ENCODE results near the gene MSI1.

Gene MSI1

DNA sequence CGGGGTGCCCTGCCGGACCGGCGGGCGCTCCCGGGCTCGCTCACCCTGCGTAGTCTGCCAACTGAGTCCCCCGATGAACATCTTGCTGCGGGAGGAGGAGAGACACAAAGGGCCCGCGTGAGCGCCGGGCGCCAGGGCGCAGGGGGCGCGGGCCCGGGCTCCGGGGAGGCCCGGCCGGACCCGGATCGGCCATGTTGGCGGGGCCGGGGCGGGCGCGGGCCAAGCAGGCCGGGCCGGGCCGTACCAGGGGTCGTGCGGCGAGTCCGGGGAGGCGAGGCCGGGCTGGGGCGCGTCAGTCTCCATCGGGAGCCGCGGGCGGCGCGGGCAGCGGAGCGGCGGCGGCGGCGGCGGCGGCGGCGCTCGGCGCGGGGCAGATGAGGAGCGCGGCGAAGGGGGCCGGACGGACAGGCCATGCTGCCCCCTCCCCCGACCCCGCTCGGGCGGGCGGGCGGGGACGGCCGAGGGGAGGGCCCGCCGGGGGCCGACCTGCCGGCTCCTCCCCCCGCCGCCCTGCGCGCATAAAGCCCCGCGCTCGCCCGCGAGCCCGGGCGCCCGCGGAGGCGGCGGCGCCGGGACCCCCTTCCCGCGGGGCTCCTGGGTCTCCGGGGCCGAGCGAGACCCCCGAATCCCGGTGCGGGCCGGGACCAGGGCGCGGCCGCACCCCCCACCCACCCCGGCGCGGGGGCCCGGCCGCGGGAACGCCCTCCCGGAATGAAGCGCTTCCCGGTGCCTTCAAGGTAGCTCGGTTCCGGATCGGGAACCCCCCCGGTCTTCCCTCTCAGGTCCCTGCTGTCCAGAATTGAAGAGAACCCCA, at the start of gene MSI1:
Gene MSI1 (minus strand): TSS at position 376 of the 814 bp plus-strand sequence. CDS start 73 bp downstream, at position 303.
- Mint-ChIP-seq H3K4me3 (peak within 1 kb of the TSS; percentile 69), H3K27ac (no peak within 1 kb of the TSS), H3K4me1 (ENCODE audit: low read depth) (peaks cover 8% of the 10 kb centered on the region), H3K9me3 (no peaks in the 10 kb centered on the region), H3K36me3 (ENCODE audit: low read depth) (no peaks in the 10 kb centered on the region), H3K27me3 (ENCODE audit: low read depth) (peaks cover 75% of the 10 kb centered on the region)
- no peak for DNase-seq (ENCODE audit: low spot score)

DNA sequence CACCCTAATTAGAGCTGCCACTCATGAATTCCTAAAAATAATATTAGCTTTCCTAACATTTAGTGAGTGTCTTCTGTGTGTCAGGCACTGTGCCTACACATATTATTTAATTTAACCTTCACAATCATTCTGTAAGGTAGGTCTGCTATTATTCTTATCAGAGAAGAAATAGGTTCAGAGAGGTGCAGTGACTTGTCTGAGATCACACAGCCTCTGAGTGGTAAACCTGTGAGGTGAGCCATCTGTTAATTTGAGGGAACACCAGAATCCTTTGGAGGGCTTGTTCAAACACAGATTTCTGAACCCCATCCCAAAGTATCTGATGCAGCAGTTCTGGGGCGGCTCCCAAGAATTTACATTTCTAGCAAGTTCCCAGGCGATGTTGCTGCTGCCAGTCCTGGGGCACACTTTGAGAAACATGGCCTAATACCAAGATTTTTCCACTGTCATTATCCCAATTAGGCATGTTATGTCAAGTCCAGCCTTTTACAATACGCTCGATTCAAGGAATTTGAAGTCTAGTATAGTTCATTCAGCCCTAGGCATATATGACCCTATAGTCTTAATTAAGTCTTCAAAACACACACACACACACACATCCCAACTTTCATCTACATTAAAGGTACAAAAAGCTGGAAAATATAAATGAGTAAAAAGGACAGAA, 49.1 kb upstream of the MSI1 start:
- Mint-ChIP-seq H3K27me3 (ENCODE audit: low read depth) (no peaks in the 10 kb centered on the region), H3K9me3 (no peaks in the 10 kb centered on the region), H3K36me3 (ENCODE audit: low read depth) (no peaks in the 10 kb centered on the region), H3K4me1 (ENCODE audit: low read depth) (no peaks in the 10 kb centered on the region), H3K4me3 (no peak overlapping the region), H3K27ac (no peak overlapping the region)
- DNase-seq (ENCODE audit: low spot score) = no peak

DNA sequence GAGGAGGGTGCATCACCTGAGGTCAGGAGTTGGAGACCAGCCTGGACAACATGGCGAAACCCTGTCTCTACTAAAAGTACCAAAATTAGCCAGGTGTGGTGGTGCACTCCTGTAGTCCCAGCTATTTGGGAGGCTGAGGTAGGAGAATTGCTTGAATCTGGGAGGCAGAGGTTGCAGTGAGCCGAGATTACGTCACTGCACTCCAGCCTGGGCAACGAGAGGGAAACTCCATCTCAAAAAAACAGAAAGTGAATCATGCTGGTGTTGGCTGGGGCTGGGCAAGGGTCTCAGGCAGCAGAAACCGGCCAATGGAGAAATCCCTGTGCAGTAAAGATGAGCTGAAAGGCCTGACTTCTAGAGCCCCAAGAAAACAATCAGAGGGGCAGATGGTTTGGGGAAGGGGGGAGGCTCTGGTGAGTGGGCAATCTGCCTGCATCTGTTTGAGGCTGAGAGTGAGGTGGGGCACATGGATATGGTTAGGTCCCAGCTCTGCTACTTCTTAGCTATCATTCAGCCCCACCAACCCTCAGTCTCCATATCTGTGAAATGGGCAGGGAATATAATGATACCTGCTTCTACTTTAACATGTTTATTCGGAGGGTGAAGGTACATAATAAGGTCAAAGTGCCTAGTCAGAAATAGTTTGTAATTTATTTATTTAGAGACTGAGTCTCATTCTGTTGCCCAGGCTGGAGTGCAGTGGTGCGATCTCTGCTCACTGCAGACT, 47.7 kb upstream of the MSI1 start:
- Mint-ChIP-seq H3K27ac (no peak overlapping the region), H3K27me3 (ENCODE audit: low read depth) (no peaks in the 10 kb centered on the region), H3K4me1 (ENCODE audit: low read depth) (no peaks in the 10 kb centered on the region), H3K4me3 (no peak overlapping the region), H3K36me3 (ENCODE audit: low read depth) (no peaks in the 10 kb centered on the region), H3K9me3 (no peaks in the 10 kb centered on the region)
- no peak for DNase-seq (ENCODE audit: low spot score)

DNA sequence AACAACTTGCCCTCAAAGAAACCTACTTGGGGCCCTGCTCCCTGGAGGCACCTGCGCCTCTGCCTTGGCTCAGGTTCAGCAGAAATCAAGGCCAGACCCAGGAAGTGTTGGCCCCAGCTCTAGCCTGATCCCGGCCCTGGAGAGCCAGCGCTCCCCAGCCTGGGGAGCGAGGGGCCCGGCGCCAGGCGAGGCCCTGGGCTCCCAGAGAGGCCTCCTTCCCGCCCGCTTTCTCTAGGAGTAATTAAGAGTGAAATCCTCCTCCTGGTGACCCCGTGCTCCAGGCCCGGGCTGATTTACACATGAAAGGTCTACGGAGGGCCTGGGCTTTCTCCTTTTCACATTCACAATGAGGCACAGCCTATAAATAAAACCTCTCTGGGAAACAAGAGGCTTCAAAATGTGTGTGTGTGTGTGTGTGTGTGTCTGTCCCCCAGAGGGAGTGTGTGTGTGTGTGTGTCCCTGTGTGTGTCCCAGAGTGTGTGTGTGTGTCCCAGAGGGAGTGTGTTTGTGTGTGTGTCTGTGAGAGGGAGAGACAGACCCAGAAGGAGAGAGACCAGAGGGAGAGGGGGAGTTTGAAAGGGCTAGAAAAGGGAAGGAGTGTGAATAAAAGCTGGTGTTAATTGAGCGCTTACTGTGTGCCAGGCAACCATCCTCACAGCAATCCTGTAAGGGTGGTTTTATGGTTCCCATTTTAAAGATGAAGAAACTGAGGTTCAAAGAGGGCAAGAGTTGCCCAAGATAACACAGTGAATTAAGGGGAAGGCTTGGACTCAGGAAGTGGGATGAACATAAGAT, 45.1 kb upstream of the MSI1 start:
- Mint-ChIP-seq H3K36me3 (ENCODE audit: low read depth) (no peaks in the 10 kb centered on the region), H3K27me3 (ENCODE audit: low read depth) (no peaks in the 10 kb centered on the region), H3K9me3 (no peaks in the 10 kb centered on the region), H3K27ac (no peak overlapping the region), H3K4me3 (no peak overlapping the region), H3K4me1 (ENCODE audit: low read depth) (no peaks in the 10 kb centered on the region)
- no peak for DNase-seq (ENCODE audit: low spot score)

DNA sequence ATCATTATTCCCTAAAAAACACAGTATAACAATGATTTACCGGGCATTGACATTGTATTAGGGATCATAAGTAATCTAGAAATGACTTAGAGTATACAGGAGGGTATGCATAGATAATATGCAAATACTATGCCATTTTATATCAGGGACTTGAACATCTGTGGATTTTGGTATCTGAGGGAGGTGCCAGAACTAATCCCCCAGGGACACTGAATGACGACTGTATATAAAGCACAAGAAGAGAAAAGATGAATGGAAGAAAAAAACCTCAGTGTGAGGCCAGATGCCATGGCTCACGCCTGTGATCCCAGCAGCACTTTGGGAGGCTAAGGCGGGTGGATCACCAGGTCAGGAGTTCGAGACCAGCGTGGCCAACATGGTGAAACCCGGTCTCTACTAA, 43.5 kb upstream of the MSI1 start:
- no peak overlapping the region for H3K4me3 Mint-ChIP-seq
- H3K9me3 Mint-ChIP-seq = no peaks in the 10 kb centered on the region
- H3K36me3 Mint-ChIP-seq (ENCODE audit: low read depth) = no peaks in the 10 kb centered on the region
- DNase-seq (ENCODE audit: low spot score) = no peak
- H3K4me1 Mint-ChIP-seq (ENCODE audit: low read depth) = no peaks in the 10 kb centered on the region
- H3K27ac Mint-ChIP-seq = no peak overlapping the region
- no peaks in the 10 kb centered on the region for H3K27me3 Mint-ChIP-seq (ENCODE audit: low read depth)

DNA sequence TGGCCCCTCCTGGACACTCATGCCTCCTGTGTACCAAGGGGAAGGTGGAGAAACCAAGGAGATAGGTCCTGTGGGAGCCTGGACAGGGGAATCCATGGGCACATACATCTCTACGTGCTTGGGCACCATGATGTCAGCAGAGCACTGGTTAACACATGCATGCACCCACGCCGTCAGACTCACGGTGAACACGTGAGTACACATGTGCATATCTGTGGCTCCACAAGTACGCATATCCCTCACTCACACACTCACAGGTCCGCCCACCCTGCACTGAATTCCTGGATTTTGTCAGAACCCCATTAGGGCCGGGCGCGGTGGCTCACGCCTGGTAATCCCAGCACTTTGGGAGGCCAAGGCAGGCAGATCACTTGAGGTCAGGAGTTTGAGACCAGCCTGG, 39.8 kb upstream of the MSI1 start:
- H3K4me3 Mint-ChIP-seq = no peak overlapping the region
- no peaks in the 10 kb centered on the region for H3K27me3 Mint-ChIP-seq (ENCODE audit: low read depth)
- DNase-seq (ENCODE audit: low spot score) = no peak
- no peaks in the 10 kb centered on the region for H3K9me3 Mint-ChIP-seq
- no peaks in the 10 kb centered on the region for H3K36me3 Mint-ChIP-seq (ENCODE audit: low read depth)
- H3K27ac Mint-ChIP-seq = no peak overlapping the region
- H3K4me1 Mint-ChIP-seq (ENCODE audit: low read depth) = peaks cover 2% of the 10 kb centered on the region

DNA sequence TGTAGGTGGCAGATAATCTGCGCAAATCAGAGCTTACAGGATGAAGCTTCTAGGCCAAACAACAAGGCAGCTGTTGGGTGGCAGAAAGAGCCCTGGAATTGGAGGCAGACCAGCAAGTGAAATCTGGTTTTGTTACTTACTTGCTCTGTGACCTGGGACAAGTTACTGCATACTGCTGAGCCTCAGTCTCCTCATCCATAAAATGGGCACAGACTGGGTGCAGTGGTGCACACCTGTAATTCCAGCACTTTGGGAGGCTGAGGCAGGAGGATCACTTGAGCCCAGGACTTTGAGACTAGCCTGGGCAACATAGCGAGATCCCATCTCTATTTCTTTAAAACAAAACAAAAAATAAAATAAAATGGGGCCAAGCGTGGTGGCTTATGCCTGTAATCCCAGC, 37.6 kb upstream of the MSI1 start:
- H3K4me3 Mint-ChIP-seq = no peak overlapping the region

DNA sequence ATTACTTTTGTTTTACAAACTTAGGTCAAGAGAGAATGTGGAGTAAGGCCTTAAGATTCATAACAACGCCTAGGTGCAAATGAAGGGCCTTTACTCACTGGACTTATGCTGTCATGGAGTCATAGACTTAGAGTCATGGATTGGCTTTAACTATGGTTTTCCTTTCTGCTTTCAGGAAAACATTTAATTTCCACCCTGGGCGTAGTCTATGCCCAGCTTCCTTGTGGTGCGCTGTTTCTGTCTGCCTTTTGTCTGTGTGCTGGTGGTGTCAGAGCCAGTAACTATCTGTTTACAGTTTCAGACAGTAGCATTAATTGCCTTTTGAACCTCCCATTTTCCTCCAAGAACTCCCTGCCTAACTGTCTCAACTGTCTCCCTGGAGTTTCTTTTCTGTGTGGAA, 37.1 kb upstream of the MSI1 start:
- Mint-ChIP-seq H3K4me1 (ENCODE audit: low read depth) (peaks cover 2% of the 10 kb centered on the region), H3K9me3 (no peaks in the 10 kb centered on the region), H3K27me3 (ENCODE audit: low read depth) (no peaks in the 10 kb centered on the region), H3K27ac (no peak overlapping the region), H3K36me3 (ENCODE audit: low read depth) (no peaks in the 10 kb centered on the region), H3K4me3 (no peak overlapping the region)
- DNase-seq (ENCODE audit: low spot score) = no peak

More for the DNA sequence above, 37.6 kb upstream of the MSI1 start:
- no peak for DNase-seq (ENCODE audit: low spot score)
- no peaks in the 10 kb centered on the region for H3K27me3 Mint-ChIP-seq (ENCODE audit: low read depth)
- no peak overlapping the region for H3K27ac Mint-ChIP-seq
- H3K4me1 Mint-ChIP-seq (ENCODE audit: low read depth) = peaks cover 2% of the 10 kb centered on the region
- H3K36me3 Mint-ChIP-seq (ENCODE audit: low read depth) = no peaks in the 10 kb centered on the region
- no peaks in the 10 kb centered on the region for H3K9me3 Mint-ChIP-seq

DNA sequence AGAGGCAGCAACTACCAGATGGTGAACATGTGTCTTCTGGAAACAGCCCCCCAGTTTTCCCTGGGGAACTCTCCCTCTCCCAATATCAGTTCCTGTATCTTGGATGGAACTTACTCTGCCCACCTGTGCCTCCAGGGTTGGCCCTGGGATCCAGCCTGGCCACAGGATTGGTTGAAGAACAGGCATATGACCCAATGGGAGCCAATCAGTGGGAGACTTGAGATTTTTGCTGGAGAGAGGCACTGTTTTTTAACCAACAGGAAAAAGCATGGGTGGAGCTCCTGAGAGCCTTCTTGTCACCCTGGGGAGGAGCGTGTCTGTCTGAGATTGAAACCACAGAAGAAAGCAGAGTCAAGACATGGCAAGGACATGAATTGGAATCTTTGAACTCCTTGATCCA, 35.3 kb upstream of the MSI1 start:
- no peaks in the 10 kb centered on the region for H3K9me3 Mint-ChIP-seq
- H3K27me3 Mint-ChIP-seq (ENCODE audit: low read depth) = no peaks in the 10 kb centered on the region
- no peak overlapping the region for H3K27ac Mint-ChIP-seq

DNA sequence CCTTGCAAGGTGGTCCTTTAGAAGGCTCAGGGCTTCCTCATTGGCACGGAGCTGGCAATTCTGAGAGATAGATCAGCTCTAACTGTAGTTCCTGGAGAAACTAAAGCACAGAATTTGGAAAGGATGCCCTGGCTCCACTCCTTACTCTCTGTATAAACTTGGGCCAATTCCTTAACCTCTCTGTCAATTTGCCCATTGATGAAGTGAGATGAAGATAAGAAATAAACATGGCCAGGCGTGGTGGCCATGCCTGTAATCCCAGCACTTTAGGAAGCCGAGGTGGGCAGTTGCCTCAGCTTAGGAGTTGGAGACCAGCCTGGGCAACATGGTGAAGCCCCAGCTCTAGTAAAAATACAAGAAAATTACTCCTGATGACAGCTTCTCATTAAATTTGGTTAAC, 34.9 kb upstream of the MSI1 start:
- H3K4me3 Mint-ChIP-seq = no peak overlapping the region
- H3K27me3 Mint-ChIP-seq (ENCODE audit: low read depth) = no peaks in the 10 kb centered on the region
- H3K27ac Mint-ChIP-seq = no peak overlapping the region
- DNase-seq (ENCODE audit: low spot score) = no peak
- H3K9me3 Mint-ChIP-seq = no peaks in the 10 kb centered on the region
- H3K36me3 Mint-ChIP-seq (ENCODE audit: low read depth) = no peaks in the 10 kb centered on the region
- H3K4me1 Mint-ChIP-seq (ENCODE audit: low read depth) = peaks cover 2% of the 10 kb centered on the region

More for the DNA sequence above, 35.3 kb upstream of the MSI1 start:
- Mint-ChIP-seq H3K36me3 (ENCODE audit: low read depth) (no peaks in the 10 kb centered on the region), H3K4me1 (ENCODE audit: low read depth) (peaks cover 2% of the 10 kb centered on the region), H3K4me3 (no peak overlapping the region)
- no peak for DNase-seq (ENCODE audit: low spot score)

DNA sequence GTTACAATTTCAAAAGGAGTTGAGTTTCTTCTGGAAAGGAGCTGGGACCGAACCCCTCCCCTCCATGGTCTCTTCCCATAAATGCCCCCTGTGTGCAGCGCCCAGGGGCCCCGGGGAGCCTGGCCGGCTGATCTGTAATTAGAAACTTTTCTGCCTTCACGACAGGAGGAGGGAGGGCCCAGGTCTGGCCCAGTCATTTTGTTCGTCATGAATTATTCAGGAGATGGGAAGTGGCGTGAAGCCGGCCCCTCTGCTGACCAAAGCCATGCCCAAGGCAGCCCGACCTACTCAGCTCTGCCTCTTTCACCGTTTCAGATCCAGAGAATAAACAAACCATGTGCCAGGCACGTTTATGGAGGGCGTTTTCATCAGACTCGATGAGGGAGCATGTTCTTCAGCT, 33.3 kb upstream of the MSI1 start:
- Mint-ChIP-seq H3K9me3 (no peaks in the 10 kb centered on the region), H3K4me3 (no peak overlapping the region), H3K4me1 (ENCODE audit: low read depth) (peaks cover 2% of the 10 kb centered on the region), H3K27me3 (ENCODE audit: low read depth) (peaks cover 4% of the 10 kb centered on the region), H3K27ac (no peak overlapping the region), H3K36me3 (ENCODE audit: low read depth) (no peaks in the 10 kb centered on the region)
- DNase-seq (ENCODE audit: low spot score) = no peak

DNA sequence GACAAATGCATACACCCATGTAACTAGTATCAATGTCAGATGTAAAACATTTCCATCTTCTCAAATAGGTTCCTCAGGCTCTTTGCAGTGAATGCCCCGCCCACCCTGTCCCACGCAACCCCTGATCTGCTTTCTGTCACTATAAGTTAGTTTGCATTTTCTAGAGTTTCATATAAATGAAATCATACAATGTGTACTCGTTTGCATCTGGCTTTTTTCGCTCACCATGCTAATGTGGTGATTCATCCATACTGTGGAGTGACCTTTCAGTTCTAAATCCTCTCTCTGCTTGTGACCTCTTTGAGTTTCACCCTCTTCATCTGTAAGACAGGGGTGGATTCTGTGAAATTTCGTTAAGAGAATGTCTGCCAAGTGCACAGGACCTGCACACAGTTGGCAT, 30.6 kb upstream of the MSI1 start:
- DNase-seq (ENCODE audit: low spot score) = no peak
- Mint-ChIP-seq H3K27me3 (ENCODE audit: low read depth) (peaks cover 12% of the 10 kb centered on the region), H3K9me3 (no peaks in the 10 kb centered on the region), H3K27ac (no peak overlapping the region), H3K4me1 (ENCODE audit: low read depth) (peaks cover 2% of the 10 kb centered on the region), H3K36me3 (ENCODE audit: low read depth) (no peaks in the 10 kb centered on the region), H3K4me3 (no peak overlapping the region)

DNA sequence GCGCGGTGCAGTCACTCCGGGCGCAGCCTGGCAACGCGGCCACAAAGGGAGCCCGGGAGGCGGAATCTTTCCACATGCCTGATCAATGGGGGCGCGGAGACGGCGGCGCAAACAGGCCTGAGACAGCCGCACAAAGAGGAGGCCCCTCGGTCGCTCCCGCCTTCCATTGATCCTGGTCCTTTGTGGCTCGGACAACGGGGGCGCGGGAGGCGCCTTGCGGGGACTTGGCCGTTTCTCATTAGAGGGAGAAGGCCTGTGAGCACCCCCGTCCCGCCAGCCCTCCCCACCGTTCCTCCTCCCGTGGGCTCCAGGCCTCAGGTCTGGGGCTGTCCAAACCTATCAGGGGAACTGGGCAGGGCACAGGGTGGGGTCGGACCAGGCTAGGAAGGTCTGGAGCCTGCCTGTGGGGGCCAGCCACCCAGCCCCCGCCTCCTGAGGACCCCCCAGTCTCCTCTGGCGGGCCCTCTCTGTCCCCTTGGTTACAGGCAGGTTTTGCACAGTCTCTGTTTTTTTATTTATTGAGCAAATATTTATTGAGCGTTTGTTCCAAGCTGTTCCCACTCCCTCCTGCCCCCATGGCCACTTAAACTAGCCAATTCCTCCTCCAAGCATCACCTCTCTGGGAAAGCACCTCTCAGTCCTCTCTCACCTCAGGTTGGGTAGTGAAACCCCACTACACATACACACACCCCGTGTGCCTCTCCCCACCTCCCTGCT, 29.0 kb upstream of the MSI1 start:
- Mint-ChIP-seq H3K27ac (no peak overlapping the region), H3K4me1 (ENCODE audit: low read depth) (no peaks in the 10 kb centered on the region), H3K36me3 (ENCODE audit: low read depth) (no peaks in the 10 kb centered on the region), H3K27me3 (ENCODE audit: low read depth) (peaks cover 12% of the 10 kb centered on the region), H3K9me3 (no peaks in the 10 kb centered on the region), H3K4me3 (no peak overlapping the region)
- DNase-seq (ENCODE audit: low spot score) = no peak

All from T-helper 2 cell treated with Interferon-gamma antibody and Interleukin-4, amounts not matched to agents 5 μg/mL and 100 μg/mL, for 36 hours (primary cell).